A673 (cell line): Measurements from ENCODE around the gene NRDC. TPM values are rescaled to one million over a fixed set of nuclear protein-coding genes. Genes with fewer than 3 reads are reported as not detected.

Source experiments
- BruUV-seq: library from RNA; stranded (reverse); fragments of 400-500 nt; replicated peaks from 2 replicates; lab custom pipeline; 2021; lab: Mats Ljungman, UMichigan
- CTCF ChIA-PET: fragments of 300-600 bp; sonication (Branson Sonifier 250); formaldehyde crosslinking; loops from one replicate; lab custom pipeline; 2022; ENCODE audit warnings: antibody characterized with exemption; lab: Charles Lee
- POLR2A ChIA-PET: fragments of 300-600 bp; sonication (Branson Sonifier 250); formaldehyde crosslinking; loops from one replicate; lab custom pipeline; 2022; ENCODE audit warnings: antibody characterized with exemption; ENCODE audit not compliant: low non-redundant PET; lab: Charles Lee
- DNase-seq: peaks from one replicate; pipeline ENCODE4 v3.0.0-alpha.2; 2015; ENCODE audit warnings: low spot score
- H3K27ac ChIP-seq: fragments of 200-600 bp; sonication (generic); 2 replicates; pipeline ENCODE4 v1.5.1; 2016; ENCODE audit warnings: mixed run types, low read depth, mild to moderate bottlenecking, mixed read lengths, antibody characterized with exemption, low read length; ENCODE audit not compliant: poor library complexity, severe bottlenecking
- H3K27me3 ChIP-seq: fragments of 200-600 bp; sonication (generic); replicated peaks from 2 replicates; pipeline ENCODE4 v1.6.1; 2017; ENCODE audit warnings: mixed run types, low read depth, mild to moderate bottlenecking, mixed read lengths, antibody characterized with exemption, low read length; ENCODE audit not compliant: insufficient read depth, poor library complexity
- H3K36me3 ChIP-seq: fragments of 200-600 bp; sonication (generic); 2 replicates; pipeline ENCODE4 v1.6.1; 2016; ENCODE audit warnings: mixed run types, mild to moderate bottlenecking, mixed read lengths, antibody characterized with exemption, low read length; ENCODE audit not compliant: insufficient read depth, poor library complexity, severe bottlenecking
- H3K4me1 ChIP-seq: fragments of 200-600 bp; sonication (generic); 2 replicates; pipeline ENCODE4 v1.6.1; 2017; ENCODE audit warnings: mixed run types, mild to moderate bottlenecking, mixed read lengths, antibody characterized with exemption, low read length; ENCODE audit not compliant: insufficient read depth, poor library complexity, severe bottlenecking
- H3K4me3 ChIP-seq: fragments of 200-600 bp; sonication (generic); 2 replicates; pipeline ENCODE4 v1.5.1; 2016; ENCODE audit warnings: low read depth, mixed run types, mild to moderate bottlenecking, mixed read lengths, low read length; ENCODE audit not compliant: poor library complexity, severe bottlenecking
- H3K9me3 ChIP-seq: fragments of 200-600 bp; sonication (generic); 2 replicates; pipeline ENCODE4 v1.6.1; 2016; ENCODE audit warnings: mixed run types, low read depth, mild to moderate bottlenecking, mixed read lengths, antibody characterized with exemption, low read length; ENCODE audit not compliant: poor library complexity, severe bottlenecking
- EZH2 ChIP-seq: fragments of 200-600 bp; sonication (generic); IDR thresholded peaks from 2 replicates; pipeline ENCODE4 v1.6.1; 2017; ENCODE audit warnings: borderline replicate concordance, low read depth, mild to moderate bottlenecking, mixed read lengths, antibody characterized with exemption, low read length; ENCODE audit not compliant: poor library complexity, severe bottlenecking
- intact Hi-C: fragments of 100-400 bp; cut with micrococcal nuclease; formaldehyde crosslinking; loops from one replicate; pipeline ENCODE4 v1.10.0; 2022; ENCODE audit not compliant: unreplicated experiment
- total RNA-seq: library from RNA; stranded (reverse); gene quantifications from 2 replicates; pipeline ENCODE4 v1.2.3, GENCODE V29; 2021
- TF ChIP-seq, protein P1 (sequence below): fragments of 300-800, 200-600 bp; sonication (generic); conservative IDR thresholded peaks from 2 replicates; pipeline ENCODE4 v1.5.1; 2017; ENCODE audit warnings: low read depth, mild to moderate bottlenecking, antibody characterized with exemption, low read length, moderate library complexity, mixed read lengths

The NRDC gene
- total RNA-seq, 1 experiment from 2014 or later: 1,009 TPM

DNA sequence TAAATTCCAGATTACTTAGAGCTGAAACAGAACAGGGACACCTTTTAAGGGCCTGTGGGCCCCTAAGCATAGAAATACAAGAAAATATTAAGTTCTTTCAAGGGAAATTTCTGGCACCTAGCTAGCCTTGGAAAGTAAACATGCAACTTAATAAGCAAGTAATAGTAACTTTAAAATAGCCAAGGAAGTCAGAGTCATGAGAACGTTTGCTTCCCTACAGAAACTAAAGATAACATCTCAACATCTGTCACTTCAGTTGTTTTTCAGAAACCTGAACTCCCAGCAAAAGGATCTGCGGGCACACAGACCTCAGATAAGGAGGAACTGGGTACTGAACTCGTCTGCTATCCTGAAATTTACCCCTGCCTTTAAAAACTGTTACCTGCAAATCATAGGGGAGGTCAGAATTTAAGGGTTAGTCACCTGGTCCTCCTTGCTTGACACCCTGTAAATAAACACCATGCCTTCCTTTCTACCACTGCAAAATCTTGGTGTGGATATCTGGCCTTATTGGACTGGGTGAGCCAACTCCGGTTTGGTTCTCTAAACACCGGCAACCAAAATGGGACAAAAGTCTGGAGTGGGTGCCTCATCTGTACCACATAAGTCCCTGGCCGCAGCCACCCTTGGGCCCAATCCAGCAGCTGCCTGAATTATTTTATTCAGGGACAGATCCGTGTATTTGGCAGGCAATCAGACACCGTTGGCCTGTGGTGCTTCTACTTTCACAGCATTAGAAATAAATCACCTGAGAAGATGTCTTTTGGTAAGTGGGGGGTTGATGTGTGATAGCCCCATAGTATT lies 27.9 kb downstream of the NRDC start:
- no peak for DNase-seq
- TF ChIP-seq, protein P1, sequence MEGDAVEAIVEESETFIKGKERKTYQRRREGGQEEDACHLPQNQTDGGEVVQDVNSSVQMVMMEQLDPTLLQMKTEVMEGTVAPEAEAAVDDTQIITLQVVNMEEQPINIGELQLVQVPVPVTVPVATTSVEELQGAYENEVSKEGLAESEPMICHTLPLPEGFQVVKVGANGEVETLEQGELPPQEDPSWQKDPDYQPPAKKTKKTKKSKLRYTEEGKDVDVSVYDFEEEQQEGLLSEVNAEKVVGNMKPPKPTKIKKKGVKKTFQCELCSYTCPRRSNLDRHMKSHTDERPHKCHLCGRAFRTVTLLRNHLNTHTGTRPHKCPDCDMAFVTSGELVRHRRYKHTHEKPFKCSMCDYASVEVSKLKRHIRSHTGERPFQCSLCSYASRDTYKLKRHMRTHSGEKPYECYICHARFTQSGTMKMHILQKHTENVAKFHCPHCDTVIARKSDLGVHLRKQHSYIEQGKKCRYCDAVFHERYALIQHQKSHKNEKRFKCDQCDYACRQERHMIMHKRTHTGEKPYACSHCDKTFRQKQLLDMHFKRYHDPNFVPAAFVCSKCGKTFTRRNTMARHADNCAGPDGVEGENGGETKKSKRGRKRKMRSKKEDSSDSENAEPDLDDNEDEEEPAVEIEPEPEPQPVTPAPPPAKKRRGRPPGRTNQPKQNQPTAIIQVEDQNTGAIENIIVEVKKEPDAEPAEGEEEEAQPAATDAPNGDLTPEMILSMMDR: no peak
- no peak for TF ChIP-seq EZH2
- Histone ChIP-seq H3K9me3 (peaks cover 4% of the 10 kb centered on the region), H3K27ac (peak overlapping the region; percentile 83), H3K36me3 (peaks cover 29% of the 10 kb centered on the region), H3K27me3 (no peaks in the 10 kb centered on the region), H3K4me1 (peaks cover 32% of the 10 kb centered on the region), H3K4me3 (no peak overlapping the region)
- POLR2A ChIA-PET: interaction anchor here (0.6 kb wide), 1 partner anchor 13 kb away, joined by 5 read pairs; no protein-coding TSS in a partner anchor
- CTCF ChIA-PET: no interaction called here
- intact Hi-C loops: no loop called here
- BruUV-seq: no TSS peak

DNA sequence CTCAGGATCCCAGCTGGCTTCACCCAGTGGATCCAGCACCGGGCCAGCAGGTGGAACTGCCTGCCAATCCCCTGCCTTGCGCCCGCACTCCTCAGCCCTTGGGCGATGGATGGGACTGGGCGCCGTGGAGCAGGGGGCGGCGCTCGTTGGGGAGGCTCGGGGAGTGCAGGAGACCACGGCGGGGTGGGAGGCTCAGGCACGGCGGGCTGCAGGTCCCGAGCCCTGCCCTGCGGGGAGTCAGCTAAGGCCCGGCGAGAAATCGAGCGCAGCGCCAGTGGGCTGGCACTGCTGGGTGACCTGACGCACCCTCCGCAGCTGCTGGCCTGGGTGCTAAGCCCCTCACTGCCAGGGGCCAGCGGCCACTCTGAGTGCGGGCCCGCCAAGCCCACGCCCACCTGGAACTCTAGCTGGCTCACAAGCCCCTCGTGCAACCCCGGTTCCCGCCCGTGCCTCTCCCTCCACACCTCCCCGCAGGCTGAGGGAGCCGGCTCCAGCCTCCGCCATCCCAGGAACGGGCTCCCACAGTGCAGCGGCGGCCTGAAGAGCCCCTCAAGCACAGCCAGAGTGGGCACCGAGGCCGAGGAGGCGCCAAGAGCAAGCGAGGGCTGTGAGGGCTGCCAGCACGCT lies 31.1 kb downstream of the NRDC start:
- TF ChIP-seq EZH2: no peak
- TF ChIP-seq, protein P1: no peak
- H3K27me3 ChIP-seq: no peaks in the 10 kb centered on the region
- H3K9me3 ChIP-seq: peaks cover 4% of the 10 kb centered on the region
- peaks cover 19% of the 10 kb centered on the region for H3K36me3 ChIP-seq
- H3K27ac ChIP-seq: peak overlapping the region; percentile 100
- intact Hi-C loops: no loop called here
- no peak overlapping the region for H3K4me3 ChIP-seq
- CTCF ChIA-PET: no interaction called here
- DNase-seq: no peak
- BruUV-seq: no TSS peak
- POLR2A ChIA-PET: no interaction called here
- peaks cover 60% of the 10 kb centered on the region for H3K4me1 ChIP-seq

DNA sequence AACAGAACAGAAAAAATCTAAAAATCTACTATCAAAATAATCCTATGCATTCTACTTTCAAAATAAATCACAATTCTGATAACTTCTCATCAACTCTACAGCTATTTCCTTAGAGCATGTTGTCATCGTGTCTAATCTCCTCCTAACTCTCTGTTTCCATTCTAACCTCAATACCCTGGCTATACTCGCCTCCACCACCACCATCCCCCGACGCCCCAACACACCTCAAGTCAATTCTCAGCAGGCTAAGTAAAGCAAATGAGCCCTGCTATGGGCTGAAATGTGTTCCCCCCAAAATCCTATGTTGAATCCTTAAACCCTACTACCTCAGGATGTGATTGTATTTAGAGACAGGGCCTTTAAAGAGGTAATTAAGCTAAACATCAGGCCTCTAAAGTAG lies 34.6 kb downstream of the NRDC start:
- Histone ChIP-seq H3K27me3 (no peaks in the 10 kb centered on the region), H3K4me3 (no peak overlapping the region), H3K27ac (peak overlapping the region; percentile 99), H3K36me3 (peaks cover 36% of the 10 kb centered on the region), H3K9me3 (peaks cover 4% of the 10 kb centered on the region), H3K4me1 (peaks cover 63% of the 10 kb centered on the region)
- CTCF ChIA-PET: interaction anchor here (0.9 kb wide), 1 partner anchor 77 kb away, joined by 4 read pairs; no protein-coding TSS in a partner anchor
- BruUV-seq: no TSS peak
- TF ChIP-seq EZH2: no peak
- TF ChIP-seq, protein P1: no peak
- POLR2A ChIA-PET: interaction anchor here (0.6 kb wide), 5 partner anchors 8 to 1192 kb away, joined by 3 to 8 read pairs (median 4); no protein-coding TSS in a partner anchor
- peak; percentile 84 for DNase-seq
- intact Hi-C loops: loop anchor here (2.0 kb wide), 3 partner anchors 35 to 109 kb away; partner anchors contain the start of gene NRDC
